ENCODE data around the gene ZMYND19.

ZMYND19 gene

GRCh38 chr9:137607141-137607857 lies 17.0 kb upstream of the ZMYND19 start:
- peak overlapping the region; percentile 75 for H3K9ac ChIP-seq (ENCODE audit: low read depth, low read length, poor library complexity, severe bottlenecking)
- H3K4me2 ChIP-seq (ENCODE audit: low read depth, low read length, poor library complexity, severe bottlenecking), result peak overlapping the region; percentile 94
- no peak for TF ChIP-seq EZH2phosphoT487 (IDR thresholded peaks at IDR 0.05; ENCODE audit: borderline replicate concordance)
- no peak for TF ChIP-seq CTCF (conservative IDR thresholded peaks at IDR 0.05; ENCODE audit: low read length)
- 0 out of 2 replicates have a peak, but pooled peaks cover 2% of the 10 kb centered on the region for H3F3A ChIP-seq (ENCODE audit: low read depth)
- H3K79me2 ChIP-seq (ENCODE audit: insufficient read depth, low read length), result peaks cover 17% of the 10 kb centered on the region
- no peak overlapping the region for H2AFZ ChIP-seq (ENCODE audit: low read length)
- H3K36me3 ChIP-seq (ENCODE audit: insufficient read depth, low read length), result no peaks in the 10 kb centered on the region
- H3K27me3 ChIP-seq (ENCODE audit: insufficient read depth, low read length, poor library complexity, severe bottlenecking), result no peaks in the 10 kb centered on the region
- H4K20me1 ChIP-seq (ENCODE audit: insufficient read depth, low read length, poor library complexity, severe bottlenecking), result peaks cover 18% of the 10 kb centered on the region
- H3K4me1 ChIP-seq (ENCODE audit: insufficient read depth, low read length, poor library complexity, severe bottlenecking), result peaks cover 27% of the 10 kb centered on the region
- no peaks in the 10 kb centered on the region for H3K9me3 ChIP-seq (ENCODE audit: insufficient read depth, low read depth, low read length)
- peak overlapping the region; percentile 85 for H3K4me3 ChIP-seq (ENCODE audit: low read length, poor library complexity, severe bottlenecking)
- no peaks in the 10 kb centered on the region for H3K9me2 ChIP-seq (replicated peaks; ENCODE audit: low read depth, low read length)

DNA sequence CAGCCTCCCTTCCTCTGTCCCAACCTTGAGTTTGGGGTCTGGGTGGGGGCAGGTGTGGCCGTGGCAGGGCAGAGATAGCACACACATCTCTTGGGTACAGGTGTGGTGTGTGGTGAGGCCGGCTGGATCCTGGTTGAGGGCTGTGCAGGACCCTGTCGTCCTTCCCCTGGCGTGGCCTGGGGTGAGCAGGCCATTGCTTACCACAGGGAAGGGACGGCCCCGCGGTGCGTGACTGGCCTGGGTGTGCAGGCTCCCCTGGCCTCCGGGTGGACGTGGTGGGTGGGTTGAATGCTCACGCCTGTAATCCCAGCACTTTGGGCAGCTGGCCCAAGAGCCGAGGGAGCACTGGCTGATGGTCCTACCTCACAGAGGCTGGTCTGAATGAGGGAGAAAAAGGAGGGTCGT lies 16.4 kb upstream of the ZMYND19 start:
- peaks cover 17% of the 10 kb centered on the region for H3K79me2 ChIP-seq (ENCODE audit: insufficient read depth, low read length)
- H3K4me2 ChIP-seq (ENCODE audit: low read depth, low read length, poor library complexity, severe bottlenecking), result peak overlapping the region; percentile 94
- H3K4me3 ChIP-seq (ENCODE audit: low read length, poor library complexity, severe bottlenecking), result peak overlapping the region; percentile 85
- no peaks in the 10 kb centered on the region for H3K9me3 ChIP-seq (ENCODE audit: insufficient read depth, low read depth, low read length)
- H3K27me3 ChIP-seq (ENCODE audit: insufficient read depth, low read length, poor library complexity, severe bottlenecking), result no peaks in the 10 kb centered on the region
- no peaks in the 10 kb centered on the region for H3K9me2 ChIP-seq (replicated peaks; ENCODE audit: low read depth, low read length)
- no peaks in the 10 kb centered on the region for H3K36me3 ChIP-seq (ENCODE audit: insufficient read depth, low read length)
- no peak for TF ChIP-seq EZH2phosphoT487 (IDR thresholded peaks at IDR 0.05; ENCODE audit: borderline replicate concordance)
- no peak for TF ChIP-seq CTCF (conservative IDR thresholded peaks at IDR 0.05; ENCODE audit: low read length)
- 0 out of 2 replicates have a peak, but pooled peaks cover 2% of the 10 kb centered on the region for H3F3A ChIP-seq (ENCODE audit: low read depth)
- H4K20me1 ChIP-seq (ENCODE audit: insufficient read depth, low read length, poor library complexity, severe bottlenecking), result peaks cover 18% of the 10 kb centered on the region
- no peak overlapping the region for H2AFZ ChIP-seq (ENCODE audit: low read length)
- H3K4me1 ChIP-seq (ENCODE audit: insufficient read depth, low read length, poor library complexity, severe bottlenecking), result peaks cover 27% of the 10 kb centered on the region
- H3K9ac ChIP-seq (ENCODE audit: low read depth, low read length, poor library complexity, severe bottlenecking), result peak overlapping the region; percentile 75

- Histone ChIP-seq H4K20me1 (ENCODE audit: insufficient read depth, low read length, poor library complexity, severe bottlenecking) (peaks cover 15% of the 10 kb centered on the region), H2AFZ (ENCODE audit: low read length) (peak overlapping the region; percentile 81; the same call in 1 of the 2 replicates), H3K9me2 (replicated peaks; ENCODE audit: low read depth, low read length) (no peaks in the 10 kb centered on the region), H3K4me2 (ENCODE audit: low read depth, low read length, poor library complexity, severe bottlenecking) (peak overlapping the region; percentile 94), H3K36me3 (ENCODE audit: insufficient read depth, low read length) (no peaks in the 10 kb centered on the region), H3K4me1 (ENCODE audit: insufficient read depth, low read length, poor library complexity, severe bottlenecking) (peaks cover 27% of the 10 kb centered on the region), H3K4me3 (ENCODE audit: low read length, poor library complexity, severe bottlenecking) (peak overlapping the region; percentile 85), H3F3A (ENCODE audit: low read depth) (0 out of 2 replicates have a peak, but pooled peaks cover 2% of the 10 kb centered on the region), H3K9me3 (ENCODE audit: insufficient read depth, low read depth, low read length) (no peaks in the 10 kb centered on the region), H3K9ac (ENCODE audit: low read depth, low read length, poor library complexity, severe bottlenecking) (peak overlapping the region; percentile 75), H3K79me2 (ENCODE audit: insufficient read depth, low read length) (peaks cover 17% of the 10 kb centered on the region), H3K27me3 (ENCODE audit: insufficient read depth, low read length, poor library complexity, severe bottlenecking) (no peaks in the 10 kb centered on the region)
- TF ChIP-seq CTCF (conservative IDR thresholded peaks at IDR 0.05; ENCODE audit: low read length) (no peak), EZH2phosphoT487 (IDR thresholded peaks at IDR 0.05; ENCODE audit: borderline replicate concordance) (no peak)
These were observed 15.8 kb upstream of the ZMYND19 start for GRCh38 chr9:137606005-137606621.

Measured in Loucy (cell line).